IMR-90 (cell line): ENCODE measurements around the gene LIPG. TPM values are rescaled to one million over a fixed set of nuclear protein-coding genes. Genes with fewer than 3 reads are reported as not detected.

Experiments used
- ATAC-seq: fragments of 200-7000 bp; cut with Tn5 transposase; 2 replicates; pipeline ENCODE4 v1.9.1; 2020; ENCODE audit warnings: low read depth, mild to moderate bottlenecking, moderate library complexity
- BruUV-seq: library from RNA; stranded (reverse); fragments of 400-500 nt; replicated peaks from 2 replicates; lab custom pipeline; 2021; lab: Mats Ljungman, UMichigan
- CTCF ChIA-PET: fragments of 300-600 bp; formaldehyde crosslinking; extraction: SDS; loops from one replicate; lab custom pipeline; 2021; ENCODE audit warnings: antibody characterized with exemption; lab: Yijun Ruan, JAX
- POLR2A ChIA-PET: fragments of 300-600 bp; sonication (Branson Sonifier 250); formaldehyde crosslinking; loops from one replicate; lab custom pipeline; 2022; ENCODE audit warnings: antibody characterized with exemption; ENCODE audit not compliant: unreplicated experiment; lab: Charles Lee
- DNase-seq: peaks from one replicate; pipeline ENCODE4 v3.0.0; 2013
- H2AFZ ChIP-seq: replicated peaks from 2 replicates; pipeline ENCODE3; 2013; ENCODE audit warnings: low read length, mild to moderate bottlenecking; ENCODE audit not compliant: poor library complexity
- H2AK5ac ChIP-seq: 2 replicates; pipeline ENCODE4 v1.6.1; 2013; ENCODE audit warnings: low read depth, low read length, inconsistent platforms
- H2AK9ac ChIP-seq: replicated peaks from 2 replicates; pipeline ENCODE3; 2013; ENCODE audit warnings: mild to moderate bottlenecking, low read depth, low read length, moderate library complexity; ENCODE audit not compliant: poor library complexity
- H2BK120ac ChIP-seq: 2 replicates; pipeline ENCODE4 v1.6.1; 2013; ENCODE audit warnings: low read depth, low read length, inconsistent platforms
- H2BK15ac ChIP-seq: 3 replicates; pipeline ENCODE4 v1.6.1; 2013; ENCODE audit warnings: low read depth, low read length, inconsistent platforms
- H2BK20ac ChIP-seq: 2 replicates; pipeline ENCODE4 v1.6.1; 2013; ENCODE audit warnings: low read depth, mild to moderate bottlenecking, inconsistent platforms, low read length, moderate library complexity
- H2BK5ac ChIP-seq: 2 replicates; pipeline ENCODE4 v1.6.1; 2013; ENCODE audit warnings: mild to moderate bottlenecking, low read depth, low read length, inconsistent platforms; ENCODE audit not compliant: poor library complexity, severe bottlenecking
- H3K14ac ChIP-seq: replicated peaks from 2 replicates; pipeline ENCODE4 v1.6.1; 2013; ENCODE audit warnings: low read depth, low read length, inconsistent platforms
- H3K18ac ChIP-seq: 2 replicates; pipeline ENCODE4 v1.6.1; 2013; ENCODE audit warnings: low read depth, low read length, control low read depth
- H3K23ac ChIP-seq: 2 replicates; pipeline ENCODE4 v1.6.1; 2013; ENCODE audit warnings: low read depth, low read length, inconsistent platforms
- H3K27ac ChIP-seq: 2 replicates; pipeline ENCODE4 v1.5.1; 2013; ENCODE audit warnings: mild to moderate bottlenecking, control low read depth, low read length; ENCODE audit not compliant: insufficient read depth
- H3K27me3 ChIP-seq: 2 replicates; pipeline ENCODE4 v1.6.1; 2013; ENCODE audit warnings: low read length; ENCODE audit not compliant: control insufficient read depth, insufficient read depth
- H3K36me3 ChIP-seq: 2 replicates; pipeline ENCODE4 v1.6.1; 2013; ENCODE audit warnings: low read length, mixed read lengths; ENCODE audit not compliant: control insufficient read depth, insufficient read depth
- H3K4ac ChIP-seq: 2 replicates; pipeline ENCODE4 v1.6.1; 2013; ENCODE audit warnings: low read depth, low read length, inconsistent platforms
- H3K4me1 ChIP-seq: 2 replicates; pipeline ENCODE4 v1.6.1; 2013; ENCODE audit warnings: low read length, mixed read lengths; ENCODE audit not compliant: control insufficient read depth, insufficient read depth
- H3K4me2 ChIP-seq: 2 replicates; pipeline ENCODE4 v1.6.1; 2013; ENCODE audit warnings: low read depth, mild to moderate bottlenecking, control low read depth, low read length, moderate library complexity
- H3K4me3 ChIP-seq: 2 replicates; pipeline ENCODE4 v1.5.1; 2013; ENCODE audit warnings: low read depth, mild to moderate bottlenecking, control low read depth, low read length, moderate library complexity; ENCODE audit not compliant: insufficient read depth
- H3K56ac ChIP-seq: 2 replicates; pipeline ENCODE4 v1.6.1; 2013; ENCODE audit warnings: low read length, inconsistent platforms; ENCODE audit not compliant: insufficient read depth; ENCODE audit errors: extremely low read depth
- H3K79me1 ChIP-seq, 2 experiments: 2 replicates each; pipeline ENCODE4 v1.6.1; 2013; ENCODE audit warnings: low read length in 2 of 2, inconsistent platforms in 1 of 2, low read depth in 1 of 2
- H3K9ac ChIP-seq: 2 replicates; pipeline ENCODE4 v1.6.1; 2013; ENCODE audit warnings: low read depth, low read length, control low read depth
- H3K9me1 ChIP-seq: 2 replicates; pipeline ENCODE4 v1.6.1; 2013; ENCODE audit warnings: low read length, inconsistent platforms; ENCODE audit not compliant: insufficient read depth
- H3K9me3 ChIP-seq: 2 replicates; pipeline ENCODE4 v1.6.1; 2013; ENCODE audit warnings: low read length; ENCODE audit not compliant: control insufficient read depth, insufficient read depth
- H4K20me1 ChIP-seq: 2 replicates; pipeline ENCODE4 v1.6.1; 2013; ENCODE audit warnings: low read length, inconsistent platforms; ENCODE audit not compliant: insufficient read depth
- H4K5ac ChIP-seq: 2 replicates; pipeline ENCODE4 v1.6.1; 2013; ENCODE audit warnings: mild to moderate bottlenecking, low read depth, low read length, control low read depth
- H4K8ac ChIP-seq, 2 experiments: 2 replicates each; pipeline ENCODE4 v1.6.1; 2013; ENCODE audit warnings: low read depth in 2 of 2, low read length in 2 of 2, control low read depth in 1 of 2, inconsistent platforms in 1 of 2
- H4K91ac ChIP-seq: 2 replicates; pipeline ENCODE4 v1.6.1; 2013; ENCODE audit warnings: low read depth, low read length, inconsistent platforms; ENCODE audit not compliant: insufficient read depth
- BHLHE40 ChIP-seq: fragments of 150-350 bp; IDR thresholded peaks from 2 replicates; pipeline ENCODE4 v1.6.1; 2016; ENCODE audit warnings: mild to moderate bottlenecking, low read depth, low read length
- CEBPB ChIP-seq: IDR thresholded peaks from 2 replicates; pipeline ENCODE4 v1.6.1; 2012; ENCODE audit warnings: low read depth, low read length, improper control_type of control experiment
- CHD1 ChIP-seq: IDR thresholded peaks from 2 replicates; pipeline ENCODE4 v1.6.1; 2012; ENCODE audit warnings: low read depth, low read length, improper control_type of control experiment
- FOS ChIP-seq: fragments of 150-350 bp; IDR thresholded peaks from 2 replicates; pipeline ENCODE4 v1.6.1; 2016; ENCODE audit warnings: low read depth, low read length
- MAFK ChIP-seq: IDR thresholded peaks from 2 replicates; pipeline ENCODE4 v1.6.1; 2012; ENCODE audit warnings: low read depth, low read length, improper control_type of control experiment
- MAZ ChIP-seq: IDR thresholded peaks from 2 replicates; pipeline ENCODE4 v1.6.1; 2012; ENCODE audit warnings: low read depth, mild to moderate bottlenecking, low read length, improper control_type of control experiment, moderate library complexity, borderline replicate concordance
- MXI1 ChIP-seq: IDR thresholded peaks from 2 replicates; pipeline ENCODE4 v1.6.1; 2012; ENCODE audit warnings: low read depth, mild to moderate bottlenecking, low read length, moderate library complexity, borderline replicate concordance
- NFE2L2 ChIP-seq: fragments of 150-350 bp; IDR thresholded peaks from 2 replicates; pipeline ENCODE4 v1.6.1; 2016; ENCODE audit warnings: low read depth, mild to moderate bottlenecking, low read length
- POLR2A ChIP-seq: IDR thresholded peaks from 2 replicates; pipeline ENCODE4 v1.6.1; 2012; ENCODE audit warnings: mild to moderate bottlenecking, low read depth, low read length
- RAD21 ChIP-seq: IDR thresholded peaks from 2 replicates; pipeline ENCODE4 v1.6.1; 2012; ENCODE audit warnings: low read length, improper control_type of control experiment
- RCOR1 ChIP-seq: IDR thresholded peaks from 2 replicates; pipeline ENCODE4 v1.6.1; 2012; ENCODE audit warnings: mild to moderate bottlenecking, low read length, improper control_type of control experiment; ENCODE audit not compliant: insufficient replicate concordance
- RFX5 ChIP-seq: IDR thresholded peaks from 2 replicates; pipeline ENCODE4 v1.8.0; 2012; ENCODE audit warnings: low read depth, mild to moderate bottlenecking, low read length, moderate library complexity
- SMC3 ChIP-seq: fragments of 150-350 bp; IDR thresholded peaks from 2 replicates; pipeline ENCODE4 v1.6.1; 2016; ENCODE audit warnings: low read depth, mild to moderate bottlenecking, antibody characterized with exemption, low read length, moderate library complexity
- WGBS, 2 experiments: methylation state at CpG; one replicate each; pipeline versions ENCODE4 v1.1.5 to v1.1.7; 2013; ENCODE audit warnings: missing lambda C conversion rate in 2 of 2; ENCODE audit not compliant: insufficient read length in 1 of 2; ENCODE audit errors: extremely low coverage in 2 of 2; 5-methylcytosine and 5-hydroxymethylcytosine counted together
- dilution Hi-C: fragments of 300-500 bp; cut with HindIII; formaldehyde crosslinking; loops from one replicate; pipeline ENCODE4 v1.14.3; 2018; ENCODE audit warnings: low sequenced_read_pairs; ENCODE audit not compliant: unreplicated experiment
- in situ Hi-C: fragments of 300-500 bp; cut with MboI; formaldehyde crosslinking; loops from 3 replicates; pipeline ENCODE4 v1.14.3; 2019; ENCODE audit warnings: low sequenced_read_pairs, inconsistent platforms, mixed read lengths
- intact Hi-C: fragments of 100-400 bp; cut with micrococcal nuclease; formaldehyde crosslinking; loops from 2 replicates; pipeline ENCODE4 v1.10.0; 2022
- polyA plus RNA-seq, 3 experiments: library from polyadenylated mRNA; depleted of rRNA; stranded (reverse); fragments of >200 nt; gene quantifications; 2 replicates each; pipeline ENCODE4 v1.2.3, GENCODE V29; 2012; ENCODE audit warnings: low replicate concordance in 1 of 3
- total RNA-seq: library from RNA; depleted of rRNA; stranded (reverse); fragments of >200 nt; gene quantifications from 2 replicates; pipeline ENCODE4 v1.2.3, GENCODE V29; 2012
- TF ChIP-seq, protein P1 (sequence below): conservative IDR thresholded peaks from 2 replicates; pipeline ENCODE4 v1.5.1; 2012; ENCODE audit warnings: mild to moderate bottlenecking, low read depth, low read length, improper control_type of control experiment
- TF ChIP-seq, protein P2 (sequence below): fragments of 150-350 bp; IDR thresholded peaks from 2 replicates; pipeline ENCODE4 v1.6.1; 2016; ENCODE audit warnings: low read depth, mild to moderate bottlenecking, low read length, moderate library complexity, borderline replicate concordance
- TF ChIP-seq, protein P3 (sequence below): fragments of 150-350 bp; IDR thresholded peaks from 2 replicates; pipeline ENCODE4 v1.6.1; 2017; ENCODE audit warnings: mild to moderate bottlenecking, antibody characterized with exemption, low read length, low read depth

The LIPG gene
- total and polyA plus RNA-seq, 2 of the 4 experiments (the other 2 are of a cell fraction), result under 0.01 to 0.14 TPM

DNA sequence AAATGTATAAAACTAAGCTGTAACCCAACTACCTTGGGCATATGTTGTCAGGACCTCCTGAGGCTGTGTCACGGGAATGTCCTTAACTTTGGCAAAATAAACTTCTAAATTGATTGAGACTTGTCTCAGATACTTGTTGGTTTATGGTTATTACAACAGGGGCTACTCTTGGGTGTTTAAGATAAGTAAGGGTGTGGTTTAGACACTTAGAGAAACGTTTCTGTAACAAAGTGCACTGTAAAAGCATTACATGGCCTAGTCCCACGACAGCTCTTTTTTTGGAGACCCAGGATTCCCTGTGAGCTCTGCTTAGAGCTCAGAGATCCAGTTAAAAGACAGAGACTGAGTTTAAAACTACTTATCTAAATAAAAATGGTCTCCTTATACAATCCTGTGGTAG, 32.3 kb upstream of the LIPG start:
- in situ Hi-C loops, result no loop called here
- Histone ChIP-seq H2AK5ac (no peak overlapping the region), H2BK20ac (no peak overlapping the region), H4K5ac (no peak overlapping the region), H3K36me3 (no peaks in the 10 kb centered on the region), H3K56ac (no peak overlapping the region), H3K18ac (no peak overlapping the region), H3K9me1 (no peaks in the 10 kb centered on the region), H3K27me3 (peaks cover 15% of the 10 kb centered on the region), H2BK120ac (no peak overlapping the region), H2AK9ac (no peak overlapping the region), H4K20me1 (no peaks in the 10 kb centered on the region), H3K4me1 (0 out of 2 replicates have a peak, but pooled peaks cover 2% of the 10 kb centered on the region), H3K23ac (no peak overlapping the region), H3K9ac (no peak overlapping the region), H3K4ac (no peak overlapping the region), H4K91ac (no peak overlapping the region), H3K79me1 (no peaks in the 10 kb centered on the region), H3K9me3 (no peaks in the 10 kb centered on the region), H4K8ac (no peak overlapping the region), H3K14ac (no peak overlapping the region), H2BK15ac (no peak overlapping the region), H3K4me3 (no peak overlapping the region), H3K27ac (no peak overlapping the region), H2BK5ac (no peak overlapping the region), H2AFZ (no peak overlapping the region), H3K4me2 (no peak overlapping the region)
- POLR2A ChIA-PET, result no interaction called here
- ATAC-seq (no peak), DNase-seq (no peak)
- CTCF ChIA-PET, result no interaction called here
- 100% methylated on average over 1 of the region's 3 CpGs; no CpG with 5 or more reads in 1 of the 2 experiments for WGBS, 2 experiments
- TF ChIP-seq, protein P1, sequence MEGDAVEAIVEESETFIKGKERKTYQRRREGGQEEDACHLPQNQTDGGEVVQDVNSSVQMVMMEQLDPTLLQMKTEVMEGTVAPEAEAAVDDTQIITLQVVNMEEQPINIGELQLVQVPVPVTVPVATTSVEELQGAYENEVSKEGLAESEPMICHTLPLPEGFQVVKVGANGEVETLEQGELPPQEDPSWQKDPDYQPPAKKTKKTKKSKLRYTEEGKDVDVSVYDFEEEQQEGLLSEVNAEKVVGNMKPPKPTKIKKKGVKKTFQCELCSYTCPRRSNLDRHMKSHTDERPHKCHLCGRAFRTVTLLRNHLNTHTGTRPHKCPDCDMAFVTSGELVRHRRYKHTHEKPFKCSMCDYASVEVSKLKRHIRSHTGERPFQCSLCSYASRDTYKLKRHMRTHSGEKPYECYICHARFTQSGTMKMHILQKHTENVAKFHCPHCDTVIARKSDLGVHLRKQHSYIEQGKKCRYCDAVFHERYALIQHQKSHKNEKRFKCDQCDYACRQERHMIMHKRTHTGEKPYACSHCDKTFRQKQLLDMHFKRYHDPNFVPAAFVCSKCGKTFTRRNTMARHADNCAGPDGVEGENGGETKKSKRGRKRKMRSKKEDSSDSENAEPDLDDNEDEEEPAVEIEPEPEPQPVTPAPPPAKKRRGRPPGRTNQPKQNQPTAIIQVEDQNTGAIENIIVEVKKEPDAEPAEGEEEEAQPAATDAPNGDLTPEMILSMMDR, result no peak
- TF ChIP-seq MAFK (no peak), MXI1 (no peak), BHLHE40 (no peak), RAD21 (no peak), POLR2A (no peak), SMC3 (no peak), FOS (no peak), RFX5 (no peak), NFE2L2 (no peak), MAZ (no peak), RCOR1 (no peak), CEBPB (no peak), CHD1 (no peak)
- TF ChIP-seq, protein P2, sequence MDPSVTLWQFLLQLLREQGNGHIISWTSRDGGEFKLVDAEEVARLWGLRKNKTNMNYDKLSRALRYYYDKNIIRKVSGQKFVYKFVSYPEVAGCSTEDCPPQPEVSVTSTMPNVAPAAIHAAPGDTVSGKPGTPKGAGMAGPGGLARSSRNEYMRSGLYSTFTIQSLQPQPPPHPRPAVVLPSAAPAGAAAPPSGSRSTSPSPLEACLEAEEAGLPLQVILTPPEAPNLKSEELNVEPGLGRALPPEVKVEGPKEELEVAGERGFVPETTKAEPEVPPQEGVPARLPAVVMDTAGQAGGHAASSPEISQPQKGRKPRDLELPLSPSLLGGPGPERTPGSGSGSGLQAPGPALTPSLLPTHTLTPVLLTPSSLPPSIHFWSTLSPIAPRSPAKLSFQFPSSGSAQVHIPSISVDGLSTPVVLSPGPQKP, result no peak
- TF ChIP-seq, protein P3, sequence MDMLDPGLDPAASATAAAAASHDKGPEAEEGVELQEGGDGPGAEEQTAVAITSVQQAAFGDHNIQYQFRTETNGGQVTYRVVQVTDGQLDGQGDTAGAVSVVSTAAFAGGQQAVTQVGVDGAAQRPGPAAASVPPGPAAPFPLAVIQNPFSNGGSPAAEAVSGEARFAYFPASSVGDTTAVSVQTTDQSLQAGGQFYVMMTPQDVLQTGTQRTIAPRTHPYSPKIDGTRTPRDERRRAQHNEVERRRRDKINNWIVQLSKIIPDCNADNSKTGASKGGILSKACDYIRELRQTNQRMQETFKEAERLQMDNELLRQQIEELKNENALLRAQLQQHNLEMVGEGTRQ, result no peak
- no TSS peak for BruUV-seq
- dilution Hi-C loops, result no loop called here
- intact Hi-C loops, result no loop called here
